SU-DHL-6 (cell line): ENCODE data around the gene MOCOS.

Experiments used
- H2AFZ ChIP-seq: fragments of 200-600 bp; sonication (generic); 2 replicates; pipeline ENCODE4 v1.6.1; 2014; ENCODE audit warnings: low read depth, mild to moderate bottlenecking, moderate library complexity, mixed read lengths, antibody characterized with exemption, low read length; ENCODE audit not compliant: severe bottlenecking
- H3F3A ChIP-seq: fragments of 200-600 bp; shearing (Covaris generic); 2 replicates; pipeline ENCODE4 v1.6.0; 2016; ENCODE audit warnings: antibody characterized with exemption, mild to moderate bottlenecking; ENCODE audit not compliant: insufficient read depth
- H3K27ac ChIP-seq: fragments of 200-600 bp; sonication (generic); 2 replicates; pipeline ENCODE4 v1.5.1; 2016; ENCODE audit warnings: low read depth, mild to moderate bottlenecking, low read length, moderate library complexity, mixed read lengths
- H3K27me3 ChIP-seq: fragments of 200-600 bp; sonication (generic), shearing (Covaris generic); 2 replicates; pipeline ENCODE4 v1.6.0; 2014; ENCODE audit warnings: mild to moderate bottlenecking, low read length
- H3K36me3 ChIP-seq: fragments of 200-600 bp; sonication (generic); 2 replicates; pipeline ENCODE4 v1.6.1; 2014; ENCODE audit warnings: mild to moderate bottlenecking, low read length, mixed read lengths
- H3K4me2 ChIP-seq: fragments of 300-600, 200-600 bp; shearing (Covaris generic), sonication (generic); 2 replicates; pipeline ENCODE4 v1.6.0; 2014; ENCODE audit warnings: low read length, low read depth, mild to moderate bottlenecking; ENCODE audit not compliant: poor library complexity, severe bottlenecking
- H3K4me3 ChIP-seq: fragments of 200-600 bp; sonication (generic); 2 replicates; pipeline ENCODE4 v1.5.1; 2014; ENCODE audit warnings: antibody characterized with exemption, low read length, mild to moderate bottlenecking, mixed read lengths; ENCODE audit not compliant: insufficient read depth, poor library complexity, severe bottlenecking
- H3K79me2 ChIP-seq: fragments of 200-600 bp; sonication (generic); 2 replicates; pipeline ENCODE4 v1.6.1; 2014; ENCODE audit warnings: mild to moderate bottlenecking, low read length, moderate library complexity; ENCODE audit not compliant: insufficient read depth
- H3K9ac ChIP-seq: fragments of 200-600 bp; sonication (generic); 2 replicates; pipeline ENCODE4 v1.7.0; 2014; ENCODE audit warnings: mild to moderate bottlenecking, low read length
- H3K9me2 ChIP-seq: fragments of 200-600 bp; sonication (generic); replicated peaks from 2 replicates; pipeline ENCODE4 v1.6.1; 2014; ENCODE audit warnings: low read length; ENCODE audit not compliant: insufficient read depth
- H3K9me3 ChIP-seq: fragments of 200-600 bp; sonication (generic); 2 replicates; pipeline ENCODE4 v1.6.1; 2014; ENCODE audit warnings: low read length, mixed read lengths; ENCODE audit not compliant: insufficient read depth
- H4K20me1 ChIP-seq: fragments of 200-600 bp; sonication (generic); 2 replicates; pipeline ENCODE4 v1.6.1; 2014; ENCODE audit warnings: low read depth, mild to moderate bottlenecking, antibody characterized with exemption, low read length, moderate library complexity, mixed read lengths
- CTCF ChIP-seq: fragments of 200-600 bp; sonication (generic); IDR thresholded peaks from one replicate; pipeline ENCODE4 v1.5.1; 2017; ENCODE audit warnings: antibody characterized with exemption, mild to moderate bottlenecking, low read length, moderate library complexity; ENCODE audit not compliant: insufficient read depth, poor library complexity, severe bottlenecking
- EZH2phosphoT487 ChIP-seq: fragments of 200-600 bp; sonication (generic), shearing (Covaris generic); conservative IDR thresholded peaks from 2 replicates; pipeline ENCODE4 v1.6.1; 2018; ENCODE audit warnings: mild to moderate bottlenecking, antibody characterized with exemption, low read length, moderate library complexity, mixed read lengths

The MOCOS gene

GRCh38 chr18:36194600-36195315 is 7.5 kb downstream of the MOCOS start:
- no peaks in the 10 kb centered on the region for H4K20me1 ChIP-seq
- no peaks in the 10 kb centered on the region for H3K9me2 ChIP-seq
- H3K9me3 ChIP-seq = no peaks in the 10 kb centered on the region
- no peaks in the 10 kb centered on the region for H3K79me2 ChIP-seq
- no peak overlapping the region for H3K9ac ChIP-seq
- no peak overlapping the region for H3K4me2 ChIP-seq
- H3K27me3 ChIP-seq = no peaks in the 10 kb centered on the region
- H3F3A ChIP-seq = no peaks in the 10 kb centered on the region
- no peak for TF ChIP-seq CTCF
- no peak overlapping the region for H3K4me3 ChIP-seq
- no peak overlapping the region for H3K27ac ChIP-seq
- H3K36me3 ChIP-seq = no peaks in the 10 kb centered on the region
- H2AFZ ChIP-seq = no peak overlapping the region

GRCh38 chr18:36195427-36196122 is 8.3 kb downstream of the MOCOS start:
- TF ChIP-seq CTCF (no peak), EZH2phosphoT487 (no peak)
- H3K9me2 ChIP-seq = no peaks in the 10 kb centered on the region
- no peaks in the 10 kb centered on the region for H3K27me3 ChIP-seq
- H3K4me2 ChIP-seq = no peak overlapping the region
- no peak overlapping the region for H3K4me3 ChIP-seq
- no peaks in the 10 kb centered on the region for H3K9me3 ChIP-seq
- no peaks in the 10 kb centered on the region for H4K20me1 ChIP-seq
- no peak overlapping the region for H2AFZ ChIP-seq
- H3K36me3 ChIP-seq = no peaks in the 10 kb centered on the region
- no peaks in the 10 kb centered on the region for H3F3A ChIP-seq
- H3K9ac ChIP-seq = no peak overlapping the region
- no peak overlapping the region for H3K27ac ChIP-seq
- H3K79me2 ChIP-seq = no peaks in the 10 kb centered on the region

GRCh38 chr18:36196238-36196995 is 9.1 kb downstream of the MOCOS start:
- Histone ChIP-seq H3K79me2 (no peaks in the 10 kb centered on the region), H3K9me3 (no peaks in the 10 kb centered on the region), H3K36me3 (no peaks in the 10 kb centered on the region), H3K4me3 (no peak overlapping the region), H3K9ac (no peak overlapping the region), H2AFZ (no peak overlapping the region), H3K9me2 (no peaks in the 10 kb centered on the region), H3K27ac (no peak overlapping the region), H4K20me1 (no peaks in the 10 kb centered on the region), H3K4me2 (no peak overlapping the region), H3F3A (no peaks in the 10 kb centered on the region), H3K27me3 (no peaks in the 10 kb centered on the region)
- TF ChIP-seq EZH2phosphoT487 (no peak), CTCF (no peak)
